ENCODE results near the gene ANAPC7. TPM values are rescaled to one million over a fixed set of nuclear protein-coding genes. Genes with fewer than 3 reads are reported as not detected.

The ANAPC7 gene, protein sequence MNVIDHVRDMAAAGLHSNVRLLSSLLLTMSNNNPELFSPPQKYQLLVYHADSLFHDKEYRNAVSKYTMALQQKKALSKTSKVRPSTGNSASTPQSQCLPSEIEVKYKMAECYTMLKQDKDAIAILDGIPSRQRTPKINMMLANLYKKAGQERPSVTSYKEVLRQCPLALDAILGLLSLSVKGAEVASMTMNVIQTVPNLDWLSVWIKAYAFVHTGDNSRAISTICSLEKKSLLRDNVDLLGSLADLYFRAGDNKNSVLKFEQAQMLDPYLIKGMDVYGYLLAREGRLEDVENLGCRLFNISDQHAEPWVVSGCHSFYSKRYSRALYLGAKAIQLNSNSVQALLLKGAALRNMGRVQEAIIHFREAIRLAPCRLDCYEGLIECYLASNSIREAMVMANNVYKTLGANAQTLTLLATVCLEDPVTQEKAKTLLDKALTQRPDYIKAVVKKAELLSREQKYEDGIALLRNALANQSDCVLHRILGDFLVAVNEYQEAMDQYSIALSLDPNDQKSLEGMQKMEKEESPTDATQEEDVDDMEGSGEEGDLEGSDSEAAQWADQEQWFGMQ
- total RNA-seq, result 35.5 and 67.6 TPM in 2 replicates

GRCh38 chr12:110403146-110403975 is at the start of gene ANAPC7:
Gene ANAPC7 (minus strand): TSS chr12:110403708. CDS start chr12:110403627, 81 bp downstream.

GRCh38 chr12:110449799-110450497 is 46.4 kb upstream of the ANAPC7 start, which contains the start of gene ARPC3:
Gene ARPC3 (minus strand): TSS chr12:110450337. CDS start chr12:110450260, 77 bp downstream.

Other genes with a start within 250 kb of the ANAPC7 start
- 234 and 432 TPM in 2 replicates for gene ATP2A2, start 122.5 kb downstream of the ANAPC7 start, total RNA-seq
- 174 and 246 TPM in 2 replicates for gene ARPC3, start 46.6 kb upstream of the ANAPC7 start, total RNA-seq
- gene GPN3, start 64.5 kb upstream of the ANAPC7 start, total RNA-seq, result 16.6 and 32.5 TPM in 2 replicates
- gene FAM216A, start 65.1 kb upstream of the ANAPC7 start, total RNA-seq, result 2.6 and 4.8 TPM in 2 replicates
- gene VPS29, start 98.4 kb upstream of the ANAPC7 start, total RNA-seq, result 39.0 and 48.8 TPM in 2 replicates
- 0.34 and 0.57 TPM in 2 replicates for gene RAD9B, start 98.6 kb upstream of the ANAPC7 start, total RNA-seq
- gene PPTC7, start 179.6 kb upstream of the ANAPC7 start, total RNA-seq, result 14.0 and 29.0 TPM in 2 replicates
- gene TCTN1, start 210.4 kb upstream of the ANAPC7 start, total RNA-seq, result 4.8 and 20.9 TPM in 2 replicates